HEK293 (cell line): ENCODE data around the gene MMD.

Source experiments
- CTCF ChIA-PET: fragments of 350-600 bp; formaldehyde crosslinking; extraction: SDS; loops from one replicate; lab custom pipeline; 2021; ENCODE audit warnings: antibody characterized with exemption; lab: Yijun Ruan, JAX
- POLR2A ChIA-PET: fragments of 300-600 bp; formaldehyde crosslinking; extraction: SDS; loops from one replicate; lab custom pipeline; 2020; ENCODE audit warnings: antibody characterized with exemption, inconsistent platforms; lab: Yijun Ruan, JAX
- H3K27ac ChIP-seq: fragments of 200-500 bp; sonication (Bioruptor generic); 2 replicates; pipeline ENCODE4 v1.5.1; 2014; ENCODE audit warnings: low read depth, low read length, control low read depth, inconsistent platforms; ENCODE audit errors: extremely low read depth
- H3K36me3 ChIP-seq, 2 experiments: fragments of 200-500 bp in 1 of 2; sonication (Bioruptor generic) in 1 of 2; 1 replicate in 1 of 2; 2 replicates in 1 of 2; pipeline ENCODE4 v1.5.1; 2014 to 2017; ENCODE audit warnings: inconsistent platforms in 2 of 2, low read length in 2 of 2; ENCODE audit not compliant: control insufficient read depth in 2 of 2, insufficient read depth in 1 of 2
- H3K4me1 ChIP-seq: fragments of 200-500 bp; sonication (Bioruptor generic); 2 replicates; pipeline ENCODE4 v1.5.1; 2014; ENCODE audit warnings: mild to moderate bottlenecking, low read length, inconsistent platforms; ENCODE audit not compliant: control insufficient read depth, insufficient read depth
- H3K4me3 ChIP-seq: 2 replicates; pipeline ENCODE4 v1.5.1; 2011; ENCODE audit warnings: low read depth, mild to moderate bottlenecking, control low read depth, low read length, moderate library complexity
- H3K9me3 ChIP-seq: fragments of 200-500 bp; sonication (Bioruptor generic); 2 replicates; pipeline ENCODE4 v1.5.1; 2014; ENCODE audit warnings: low read depth, low read length, inconsistent platforms; ENCODE audit not compliant: control insufficient read depth, insufficient read depth
- EGR2 ChIP-seq: fragments of 450-650 bp; formaldehyde crosslinking; IDR thresholded peaks from 2 replicates; pipeline ENCODE4 v1.5.1; 2016; ENCODE audit warnings: low read depth, missing biosample characterization, missing genetic modification characterization
- GFI1B ChIP-seq: fragments of 450-650 bp; formaldehyde crosslinking; IDR thresholded peaks from 2 replicates; pipeline ENCODE4 v1.5.1; 2016; ENCODE audit warnings: missing biosample characterization, missing genetic modification characterization
- MZF1 ChIP-seq: fragments of 450-650 bp; formaldehyde crosslinking; IDR thresholded peaks from 2 replicates; pipeline ENCODE4 v1.5.1; 2017; ENCODE audit warnings: missing biosample characterization, missing genetic modification characterization, borderline replicate concordance
- SCRT2 ChIP-seq: fragments of 450-650 bp; formaldehyde crosslinking; IDR thresholded peaks from 2 replicates; pipeline ENCODE4 v1.5.1; 2016; ENCODE audit warnings: missing biosample characterization, missing genetic modification characterization
- SP2 ChIP-seq: fragments of 450-650 bp; formaldehyde crosslinking; IDR thresholded peaks from 2 replicates; pipeline ENCODE4 v1.5.1; 2016; ENCODE audit warnings: missing biosample characterization, missing genetic modification characterization
- ZEB2 ChIP-seq: fragments of 450-650 bp; formaldehyde crosslinking; IDR thresholded peaks from 2 replicates; pipeline ENCODE4 v1.5.1; 2016; ENCODE audit warnings: missing biosample characterization, missing genetic modification characterization
- ZNF10 ChIP-seq: fragments of 450-650 bp; formaldehyde crosslinking; IDR thresholded peaks from 2 replicates; pipeline ENCODE4 v1.5.1; 2017; ENCODE audit warnings: missing biosample characterization, missing genetic modification characterization
- ZNF138 ChIP-seq: fragments of 450-650 bp; formaldehyde crosslinking; IDR thresholded peaks from 2 replicates; pipeline ENCODE4 v1.5.1; 2016; ENCODE audit warnings: missing biosample characterization, missing genetic modification characterization, borderline replicate concordance
- ZNF184 ChIP-seq: fragments of 450-650 bp; IDR thresholded peaks from 2 replicates; pipeline ENCODE4 v1.5.1; 2018; ENCODE audit warnings: missing biosample characterization, mild to moderate bottlenecking, missing genetic modification characterization
- ZNF202 ChIP-seq: fragments of 450-650 bp; formaldehyde crosslinking; IDR thresholded peaks from 2 replicates; pipeline ENCODE4 v1.5.1; 2016; ENCODE audit warnings: missing biosample characterization, missing genetic modification characterization, borderline replicate concordance
- ZNF311 ChIP-seq: fragments of 450-650 bp; formaldehyde crosslinking; IDR thresholded peaks from 2 replicates; pipeline ENCODE4 v1.5.1; 2017; ENCODE audit warnings: missing biosample characterization, missing genetic modification characterization, borderline replicate concordance
- ZNF350 ChIP-seq: fragments of 450-650 bp; formaldehyde crosslinking; IDR thresholded peaks from 2 replicates; pipeline ENCODE4 v1.5.0; 2017; ENCODE audit warnings: missing biosample characterization, mild to moderate bottlenecking, missing genetic modification characterization
- ZNF48 ChIP-seq: fragments of 450-650 bp; formaldehyde crosslinking; IDR thresholded peaks from 2 replicates; pipeline ENCODE4 v1.5.1; 2016; ENCODE audit warnings: missing biosample characterization, missing genetic modification characterization
- ZNF521 ChIP-seq: fragments of 450-650 bp; formaldehyde crosslinking; IDR thresholded peaks from 2 replicates; pipeline ENCODE4 v1.5.1; 2017; ENCODE audit warnings: missing biosample characterization, mild to moderate bottlenecking, missing genetic modification characterization
- ZNF548 ChIP-seq: fragments of 450-650 bp; formaldehyde crosslinking; IDR thresholded peaks from 2 replicates; pipeline ENCODE4 v1.5.1; 2016; ENCODE audit warnings: missing biosample characterization, missing genetic modification characterization
- ZNF558 ChIP-seq: fragments of 450-650 bp; formaldehyde crosslinking; IDR thresholded peaks from 2 replicates; pipeline ENCODE4 v1.5.1; 2016; ENCODE audit warnings: missing biosample characterization, missing genetic modification characterization
- ZNF701 ChIP-seq: fragments of 450-650 bp; formaldehyde crosslinking; IDR thresholded peaks from 2 replicates; pipeline ENCODE4 v1.5.1; 2016; ENCODE audit warnings: missing biosample characterization, missing genetic modification characterization
- TF ChIP-seq, protein P1 (sequence below): fragments of 450-650 bp; formaldehyde crosslinking; IDR thresholded peaks from 2 replicates; pipeline ENCODE4 v1.5.1; 2016; ENCODE audit warnings: missing biosample characterization, missing genetic modification characterization
- TF ChIP-seq, protein P2 (sequence below): fragments of 450-650 bp; formaldehyde crosslinking; IDR thresholded peaks from 2 replicates; pipeline ENCODE4 v1.5.1; 2016; ENCODE audit warnings: missing biosample characterization, missing genetic modification characterization, borderline replicate concordance
- TF ChIP-seq, protein P3 (sequence below): fragments of 450-650 bp; formaldehyde crosslinking; IDR thresholded peaks from 2 replicates; pipeline ENCODE4 v1.5.1; 2016; ENCODE audit warnings: missing biosample characterization, missing genetic modification characterization
- TF ChIP-seq, protein P4 (sequence below): sonication (generic); formaldehyde crosslinking; IDR thresholded peaks from 2 replicates; pipeline ENCODE4 v1.8.1; 2022; ENCODE audit warnings: mild to moderate bottlenecking, moderate library complexity, missing genetic modification reagents

Gene MMD

DNA sequence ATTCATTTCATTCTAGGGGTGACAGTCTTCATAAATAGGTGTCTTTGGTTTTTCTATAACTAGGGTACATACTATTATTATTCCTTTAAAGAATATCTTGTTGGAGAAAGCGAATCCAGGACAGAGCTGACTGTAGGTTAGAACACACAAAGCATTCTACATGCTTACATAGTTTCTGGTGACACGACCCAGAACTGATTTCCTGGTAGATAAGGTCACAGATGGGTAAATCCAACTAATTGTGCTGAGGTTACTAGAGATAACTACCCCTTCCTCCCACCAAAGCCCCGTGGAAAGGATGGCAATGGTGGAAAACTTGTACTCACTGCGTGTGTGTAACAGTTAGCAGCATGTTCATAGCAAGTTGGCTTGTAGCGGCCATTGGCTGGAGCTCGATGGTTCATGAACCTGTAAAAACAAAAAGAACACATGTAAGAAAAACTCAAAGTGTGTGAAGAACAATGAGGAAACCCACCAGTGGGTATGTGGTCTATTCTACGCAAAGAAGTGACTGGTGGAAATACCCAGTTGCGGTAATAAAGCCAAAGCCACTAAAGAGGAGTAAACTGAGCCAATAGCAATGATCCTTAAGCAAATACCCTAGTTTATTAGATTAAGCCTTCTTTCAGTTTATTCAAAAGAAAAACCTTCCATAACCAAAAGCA, 7.7 kb downstream of the MMD start (continued):
- TF ChIP-seq EGR2 (tag by site-specific recombination) (no peak), ZNF350 (no peak), ZNF521 (tag by site-specific recombination) (no peak)
- TF ChIP-seq, protein P1, sequence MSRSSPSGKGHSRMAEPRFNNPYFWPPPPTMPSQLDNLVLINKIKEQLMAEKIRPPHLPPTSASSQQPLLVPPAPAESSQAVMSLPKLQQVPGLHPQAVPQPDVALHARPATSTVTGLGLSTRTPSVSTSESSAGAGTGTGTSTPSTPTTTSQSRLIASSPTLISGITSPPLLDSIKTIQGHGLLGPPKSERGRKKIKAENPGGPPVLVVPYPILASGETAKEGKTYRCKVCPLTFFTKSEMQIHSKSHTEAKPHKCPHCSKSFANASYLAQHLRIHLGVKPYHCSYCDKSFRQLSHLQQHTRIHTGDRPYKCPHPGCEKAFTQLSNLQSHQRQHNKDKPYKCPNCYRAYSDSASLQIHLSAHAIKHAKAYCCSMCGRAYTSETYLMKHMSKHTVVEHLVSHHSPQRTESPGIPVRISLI (tag by site-specific recombination), result no peak
- TF ChIP-seq, protein P2, sequence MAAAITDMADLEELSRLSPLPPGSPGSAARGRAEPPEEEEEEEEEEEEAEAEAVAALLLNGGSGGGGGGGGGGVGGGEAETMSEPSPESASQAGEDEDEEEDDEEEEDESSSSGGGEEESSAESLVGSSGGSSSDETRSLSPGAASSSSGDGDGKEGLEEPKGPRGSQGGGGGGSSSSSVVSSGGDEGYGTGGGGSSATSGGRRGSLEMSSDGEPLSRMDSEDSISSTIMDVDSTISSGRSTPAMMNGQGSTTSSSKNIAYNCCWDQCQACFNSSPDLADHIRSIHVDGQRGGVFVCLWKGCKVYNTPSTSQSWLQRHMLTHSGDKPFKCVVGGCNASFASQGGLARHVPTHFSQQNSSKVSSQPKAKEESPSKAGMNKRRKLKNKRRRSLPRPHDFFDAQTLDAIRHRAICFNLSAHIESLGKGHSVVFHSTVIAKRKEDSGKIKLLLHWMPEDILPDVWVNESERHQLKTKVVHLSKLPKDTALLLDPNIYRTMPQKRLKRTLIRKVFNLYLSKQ (tag by site-specific recombination), result no peak

DNA sequence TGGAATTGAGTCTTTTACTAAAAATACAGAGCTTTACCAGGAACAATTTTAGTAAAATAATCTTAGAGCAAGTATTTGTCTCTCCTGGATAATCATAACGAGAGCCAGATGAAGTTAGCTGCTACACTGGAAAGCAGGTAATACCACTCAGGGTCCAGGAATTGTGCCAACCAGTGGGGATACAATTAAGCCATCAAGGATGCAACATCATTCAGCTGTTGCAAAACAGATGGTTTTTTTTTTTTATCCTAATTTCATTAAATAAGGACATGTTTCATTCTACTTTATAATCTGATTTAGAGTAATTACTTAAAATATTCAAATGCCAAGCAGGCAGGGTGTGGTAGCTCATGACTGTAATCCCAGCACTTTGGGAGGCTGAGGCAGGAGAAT, 10.2 kb downstream of the MMD start:
- POLR2A ChIA-PET, result no interaction called here
- no peak overlapping the region for H3K27ac ChIP-seq
- TF ChIP-seq ZEB2 (no peak), ZNF548 (tag by site-specific recombination) (no peak), SP2 (tag by site-specific recombination) (no peak), ZNF558 (tag by site-specific recombination) (no peak), MZF1 (tag by site-specific recombination) (no peak), ZNF202 (no peak), GFI1B (no peak), ZNF10 (tag by site-specific recombination) (no peak), ZNF701 (tag by site-specific recombination) (no peak), SCRT2 (tag by site-specific recombination) (no peak), ZNF48 (tag by site-specific recombination) (no peak), ZNF311 (tag by site-specific recombination) (no peak), ZNF184 (tag by site-specific recombination) (no peak), ZNF138 (tag by site-specific recombination) (no peak)
- TF ChIP-seq, protein P3, sequence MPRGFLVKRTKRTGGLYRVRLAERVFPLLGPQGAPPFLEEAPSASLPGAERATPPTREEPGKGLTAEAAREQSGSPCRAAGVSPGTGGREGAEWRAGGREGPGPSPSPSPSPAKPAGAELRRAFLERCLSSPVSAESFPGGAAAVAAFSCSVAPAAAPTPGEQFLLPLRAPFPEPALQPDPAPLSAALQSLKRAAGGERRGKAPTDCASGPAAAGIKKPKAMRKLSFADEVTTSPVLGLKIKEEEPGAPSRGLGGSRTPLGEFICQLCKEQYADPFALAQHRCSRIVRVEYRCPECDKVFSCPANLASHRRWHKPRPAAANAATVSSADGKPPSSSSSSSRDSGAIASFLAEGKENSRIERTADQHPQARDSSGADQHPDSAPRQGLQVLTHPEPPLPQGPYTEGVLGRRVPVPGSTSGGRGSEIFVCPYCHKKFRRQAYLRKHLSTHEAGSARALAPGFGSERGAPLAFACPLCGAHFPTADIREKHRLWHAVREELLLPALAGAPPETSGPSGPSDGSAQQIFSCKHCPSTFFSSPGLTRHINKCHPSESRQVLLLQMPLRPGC (tag by site-specific recombination), result no peak
- TF ChIP-seq, protein P4, sequence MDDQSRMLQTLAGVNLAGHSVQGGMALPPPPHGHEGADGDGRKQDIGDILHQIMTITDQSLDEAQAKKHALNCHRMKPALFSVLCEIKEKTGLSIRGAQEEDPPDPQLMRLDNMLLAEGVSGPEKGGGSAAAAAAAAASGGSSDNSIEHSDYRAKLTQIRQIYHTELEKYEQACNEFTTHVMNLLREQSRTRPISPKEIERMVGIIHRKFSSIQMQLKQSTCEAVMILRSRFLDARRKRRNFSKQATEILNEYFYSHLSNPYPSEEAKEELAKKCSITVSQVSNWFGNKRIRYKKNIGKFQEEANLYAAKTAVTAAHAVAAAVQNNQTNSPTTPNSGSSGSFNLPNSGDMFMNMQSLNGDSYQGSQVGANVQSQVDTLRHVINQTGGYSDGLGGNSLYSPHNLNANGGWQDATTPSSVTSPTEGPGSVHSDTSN (CRISPR knock-in tag), result no peak
- TF ChIP-seq, all 188 proteins: peak for 0
- H3K9me3 ChIP-seq, result no peaks in the 10 kb centered on the region
- H3K4me3 ChIP-seq, result no peak overlapping the region
- CTCF ChIA-PET, result no interaction called here
- H3K36me3 ChIP-seq, result peaks cover 53 to 74% of the 10 kb centered on the region in 2 experiments
- no peaks in the 10 kb centered on the region for H3K4me1 ChIP-seq
